KMS-11 (cell line): ENCODE data around the gene SH3BP4.

Experiments
- H2AFZ ChIP-seq: fragments of 200-600 bp; sonication (generic); 2 replicates; pipeline ENCODE4 v1.6.1; 2016; ENCODE audit warnings: antibody characterized with exemption, mixed run types, low read depth
- H3K27ac ChIP-seq: fragments of 200-600 bp; sonication (generic); 2 replicates; pipeline ENCODE4 v1.6.1; 2016; ENCODE audit warnings: mild to moderate bottlenecking, mixed run types
- H3K27me3 ChIP-seq: fragments of 200-600 bp; sonication (generic); 2 replicates; pipeline ENCODE4 v1.6.1; 2017; ENCODE audit warnings: mild to moderate bottlenecking, low read depth, mixed run types, moderate library complexity; ENCODE audit not compliant: insufficient read depth
- H3K36me3 ChIP-seq: fragments of 200-600 bp; sonication (generic); 2 replicates; pipeline ENCODE4 v1.6.1; 2017; ENCODE audit warnings: mild to moderate bottlenecking, mixed run types; ENCODE audit not compliant: insufficient read depth
- H3K4me1 ChIP-seq: fragments of 200-600 bp; sonication (generic); 2 replicates; pipeline ENCODE4 v1.6.1; 2016; ENCODE audit warnings: mild to moderate bottlenecking, low read depth, mixed run types; ENCODE audit not compliant: poor library complexity, severe bottlenecking
- H3K4me2 ChIP-seq: fragments of 200-600 bp; sonication (generic); 2 replicates; pipeline ENCODE4 v1.7.0; 2016; ENCODE audit warnings: mild to moderate bottlenecking, mixed run types
- H3K4me3 ChIP-seq: fragments of 200-600 bp; sonication (generic); IDR thresholded peaks from 2 replicates; pipeline ENCODE4 v1.6.1; 2017; ENCODE audit warnings: low read depth, low read length, mixed read lengths; ENCODE audit not compliant: insufficient read depth
- H3K79me2 ChIP-seq: fragments of 200-600 bp; sonication (generic); 2 replicates; pipeline ENCODE4 v1.6.1; 2016; ENCODE audit warnings: low read depth, mixed run types; ENCODE audit not compliant: insufficient read depth
- H3K9ac ChIP-seq: fragments of 200-600 bp; sonication (generic); 2 replicates; pipeline ENCODE4 v1.6.1; 2016; ENCODE audit warnings: mild to moderate bottlenecking, mixed run types
- H4K20me1 ChIP-seq: fragments of 200-600 bp; sonication (generic); 2 replicates; pipeline ENCODE4 v1.6.1; 2016; ENCODE audit warnings: mild to moderate bottlenecking, mixed run types; ENCODE audit not compliant: insufficient read depth
- TF ChIP-seq, protein P1 (sequence below): fragments of 200-600 bp; sonication (generic); conservative IDR thresholded peaks from 2 replicates; pipeline ENCODE4 v1.6.1; 2017; ENCODE audit warnings: low read depth, mild to moderate bottlenecking, antibody characterized with exemption, low read length, moderate library complexity, mixed read lengths

SH3BP4 gene

DNA sequence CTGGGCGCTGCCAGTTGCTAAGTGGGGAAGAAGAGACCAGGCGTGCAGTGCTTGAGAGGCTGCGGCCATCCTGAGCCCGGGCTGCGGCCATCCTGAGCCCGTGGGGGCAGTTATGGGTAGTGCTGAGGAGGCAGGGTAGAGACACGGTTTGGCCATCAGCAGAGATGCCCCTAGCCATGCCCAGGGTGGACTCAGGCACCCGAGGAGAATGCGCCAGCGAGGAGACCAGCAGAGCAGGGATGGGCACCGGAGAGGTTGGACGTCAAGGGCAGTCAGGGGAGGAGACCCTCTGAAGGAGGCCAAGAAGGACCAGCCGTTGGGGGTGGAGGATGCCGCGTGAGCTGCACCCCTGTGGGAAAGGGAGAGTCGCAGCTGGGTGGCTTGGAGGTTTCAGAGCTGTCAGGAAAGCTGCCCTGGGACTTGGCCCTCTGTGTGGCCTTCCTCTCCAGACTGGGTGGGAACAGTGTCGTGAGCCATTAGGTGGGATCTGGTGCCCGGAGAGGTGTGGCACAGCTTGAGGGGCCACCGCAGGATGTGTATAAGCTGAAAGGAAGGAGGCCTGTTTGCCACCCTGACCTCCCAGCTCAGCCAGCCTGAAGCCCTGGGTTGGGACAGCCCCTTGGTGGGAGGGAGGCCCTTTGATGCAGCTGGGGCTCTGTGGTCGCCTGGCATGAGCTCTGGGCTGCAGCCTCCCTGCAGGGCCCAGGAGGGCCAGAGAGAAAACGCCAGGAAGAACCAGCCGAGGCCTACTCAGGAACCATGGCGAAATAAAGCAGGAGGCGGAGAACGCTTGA, 56.0 kb downstream of the SH3BP4 start:
- H3K79me2 ChIP-seq: no peaks in the 10 kb centered on the region
- no peak overlapping the region for H3K4me3 ChIP-seq
- TF ChIP-seq, protein P1, sequence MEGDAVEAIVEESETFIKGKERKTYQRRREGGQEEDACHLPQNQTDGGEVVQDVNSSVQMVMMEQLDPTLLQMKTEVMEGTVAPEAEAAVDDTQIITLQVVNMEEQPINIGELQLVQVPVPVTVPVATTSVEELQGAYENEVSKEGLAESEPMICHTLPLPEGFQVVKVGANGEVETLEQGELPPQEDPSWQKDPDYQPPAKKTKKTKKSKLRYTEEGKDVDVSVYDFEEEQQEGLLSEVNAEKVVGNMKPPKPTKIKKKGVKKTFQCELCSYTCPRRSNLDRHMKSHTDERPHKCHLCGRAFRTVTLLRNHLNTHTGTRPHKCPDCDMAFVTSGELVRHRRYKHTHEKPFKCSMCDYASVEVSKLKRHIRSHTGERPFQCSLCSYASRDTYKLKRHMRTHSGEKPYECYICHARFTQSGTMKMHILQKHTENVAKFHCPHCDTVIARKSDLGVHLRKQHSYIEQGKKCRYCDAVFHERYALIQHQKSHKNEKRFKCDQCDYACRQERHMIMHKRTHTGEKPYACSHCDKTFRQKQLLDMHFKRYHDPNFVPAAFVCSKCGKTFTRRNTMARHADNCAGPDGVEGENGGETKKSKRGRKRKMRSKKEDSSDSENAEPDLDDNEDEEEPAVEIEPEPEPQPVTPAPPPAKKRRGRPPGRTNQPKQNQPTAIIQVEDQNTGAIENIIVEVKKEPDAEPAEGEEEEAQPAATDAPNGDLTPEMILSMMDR: no peak
- H4K20me1 ChIP-seq: no peaks in the 10 kb centered on the region
- H3K4me1 ChIP-seq: no peaks in the 10 kb centered on the region
- H3K9ac ChIP-seq: no peak overlapping the region
- no peak overlapping the region for H2AFZ ChIP-seq
- no peak overlapping the region for H3K4me2 ChIP-seq
- no peaks in the 10 kb centered on the region for H3K36me3 ChIP-seq
- no peaks in the 10 kb centered on the region for H3K27me3 ChIP-seq
- no peak overlapping the region for H3K27ac ChIP-seq

DNA sequence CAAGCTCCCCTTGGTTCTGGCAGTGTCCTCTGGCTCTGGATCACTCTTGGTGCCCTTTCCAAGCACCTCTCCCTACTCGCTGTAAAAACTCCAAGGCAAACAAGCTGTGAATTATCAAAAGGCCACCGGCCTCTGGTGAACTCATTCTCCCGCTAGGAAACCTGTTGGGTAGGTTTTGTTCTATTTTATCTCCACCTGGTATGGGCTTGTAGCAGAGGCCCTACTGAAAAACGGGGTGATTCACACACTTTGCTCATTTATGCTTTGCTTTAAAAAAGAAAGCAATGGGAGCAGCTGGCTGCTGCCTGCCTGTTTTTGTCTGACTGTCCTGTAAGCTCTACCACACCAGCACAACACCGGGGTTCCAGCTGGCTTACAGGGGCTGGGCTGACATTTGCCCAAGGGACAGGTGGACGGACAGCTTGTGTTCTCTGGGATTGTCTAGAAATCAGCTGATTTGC, 56.8 kb downstream of the SH3BP4 start:
- H3K4me3 ChIP-seq: no peak overlapping the region
- H3K27ac ChIP-seq: no peak overlapping the region
- H3K27me3 ChIP-seq: no peaks in the 10 kb centered on the region
- H3K4me1 ChIP-seq: no peaks in the 10 kb centered on the region
- H2AFZ ChIP-seq: no peak overlapping the region
- H3K4me2 ChIP-seq: no peak overlapping the region
- no peak overlapping the region for H3K9ac ChIP-seq
- H3K79me2 ChIP-seq: no peaks in the 10 kb centered on the region
- no peaks in the 10 kb centered on the region for H3K36me3 ChIP-seq
- TF ChIP-seq, protein P1: no peak
- H4K20me1 ChIP-seq: no peaks in the 10 kb centered on the region

DNA sequence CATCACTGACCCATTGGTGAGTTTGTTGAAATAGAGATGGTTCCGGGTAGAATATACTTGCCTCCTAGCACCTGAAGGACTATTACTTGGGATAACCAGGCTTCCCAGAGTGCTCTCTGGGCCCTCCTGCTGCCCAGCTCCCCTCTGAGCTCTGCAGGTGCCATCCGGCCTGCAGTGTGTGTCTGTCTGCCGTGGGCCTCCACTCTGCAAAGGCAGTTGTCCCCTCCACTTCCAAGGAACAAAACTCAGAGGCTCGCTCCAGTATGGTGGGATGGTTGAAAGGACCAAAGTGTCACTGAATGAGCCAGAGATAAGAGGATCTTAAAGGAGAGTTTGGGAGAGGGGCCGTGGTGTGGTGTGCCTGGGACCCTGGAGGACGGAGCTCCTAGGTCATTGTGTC, 57.3 kb downstream of the SH3BP4 start:
- Histone ChIP-seq H3K79me2 (no peaks in the 10 kb centered on the region), H3K4me1 (no peaks in the 10 kb centered on the region), H3K36me3 (no peaks in the 10 kb centered on the region), H3K27me3 (no peaks in the 10 kb centered on the region), H3K27ac (no peak overlapping the region), H3K4me3 (no peak overlapping the region), H3K9ac (no peak overlapping the region), H3K4me2 (no peak overlapping the region), H2AFZ (no peak overlapping the region), H4K20me1 (no peaks in the 10 kb centered on the region)
- TF ChIP-seq, protein P1: no peak

DNA sequence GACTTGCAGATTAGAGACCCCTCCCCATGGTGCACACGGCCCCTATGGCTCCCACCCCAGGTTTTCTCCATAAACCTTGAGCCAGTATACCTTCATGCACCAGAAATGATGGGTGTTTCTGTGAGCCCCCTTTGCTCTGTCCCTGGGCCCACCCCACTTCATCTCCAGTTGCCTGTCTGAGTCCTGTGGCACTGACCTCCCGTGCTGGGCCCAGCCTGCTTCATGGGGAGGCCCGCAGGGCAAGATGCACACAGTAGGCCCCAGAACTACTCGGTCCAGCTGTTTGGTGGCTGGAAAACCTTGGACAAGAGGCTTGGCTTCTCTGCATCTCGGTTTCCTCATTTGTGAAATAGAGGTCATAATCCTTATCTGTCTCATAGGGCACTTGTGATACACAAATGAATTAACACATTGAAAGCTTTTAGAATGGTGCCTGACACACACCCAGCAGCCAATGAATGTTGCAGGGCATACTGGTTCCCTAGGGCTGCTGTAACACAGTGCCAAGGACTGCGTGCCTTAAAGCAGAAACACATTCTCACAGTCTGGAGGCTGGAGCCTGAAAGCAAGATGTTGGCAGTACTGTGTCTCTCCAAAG, 58.4 kb downstream of the SH3BP4 start:
- Histone ChIP-seq H4K20me1 (no peaks in the 10 kb centered on the region), H3K4me3 (no peak overlapping the region), H3K27me3 (no peaks in the 10 kb centered on the region), H3K27ac (no peak overlapping the region), H3K9ac (no peak overlapping the region), H3K79me2 (no peaks in the 10 kb centered on the region), H3K36me3 (no peaks in the 10 kb centered on the region), H3K4me2 (no peak overlapping the region), H2AFZ (no peak overlapping the region), H3K4me1 (no peaks in the 10 kb centered on the region)
- TF ChIP-seq, protein P1: no peak
